ENCODE data around the gene SH3TC1.

SH3TC1 gene

DNA sequence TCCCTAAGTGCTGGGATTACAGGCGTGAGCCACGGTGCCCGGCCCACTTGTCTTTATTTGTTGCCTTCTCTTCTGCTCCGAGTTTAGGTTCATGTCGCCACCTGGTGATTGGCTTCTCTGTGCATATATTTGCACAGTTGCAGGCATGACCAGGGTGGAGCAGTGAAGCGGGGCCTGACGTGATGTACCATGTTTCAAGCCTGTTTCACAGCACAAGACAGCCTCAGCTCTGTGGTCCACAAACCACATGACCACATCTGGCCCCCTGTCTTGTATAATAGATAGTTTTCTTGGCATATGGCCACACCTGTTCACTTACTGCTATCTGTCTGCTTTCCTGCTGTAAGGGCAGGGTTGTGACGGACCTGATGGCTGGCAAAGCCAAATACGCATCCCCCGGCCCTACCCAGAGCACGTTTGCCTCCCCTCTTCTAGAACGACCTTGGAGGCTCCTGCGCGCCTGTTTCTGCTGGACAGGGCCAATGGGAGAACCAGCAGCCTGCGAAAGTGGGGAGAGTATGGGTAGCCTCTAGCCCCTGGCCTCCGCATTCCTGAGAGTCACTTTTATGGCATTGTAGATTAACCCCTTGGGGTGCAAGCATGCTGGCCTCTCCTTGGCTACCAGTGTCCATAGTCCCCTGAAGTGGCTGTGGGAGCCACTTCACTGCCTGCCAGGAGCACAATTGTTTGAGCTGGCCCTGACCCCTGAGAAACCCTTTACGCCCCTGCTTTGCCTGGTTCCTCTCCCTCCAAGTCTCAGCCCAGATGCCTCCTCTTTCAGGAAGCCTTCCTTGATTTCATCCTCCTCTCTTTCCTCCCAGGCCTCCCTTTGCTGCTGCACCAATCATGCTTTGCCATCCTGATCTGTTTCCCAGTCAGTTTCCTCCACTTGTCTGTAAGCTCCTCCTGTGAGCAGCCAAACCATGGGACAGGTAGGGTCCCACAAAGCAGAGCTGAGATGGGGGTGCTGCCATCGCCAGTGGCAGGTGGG lies 6.0 kb upstream of the SH3TC1 start:
- no peaks in the 10 kb centered on the region for H3K9me3 ChIP-seq (ENCODE audit: control insufficient read depth, low read length)
- no peaks in the 10 kb centered on the region for H3K36me3 ChIP-seq (ENCODE audit: control insufficient read depth, insufficient read depth, low read length)
- H3K27ac ChIP-seq (ENCODE audit: low read depth, low read length, severe bottlenecking): no peak overlapping the region
- H3K4me1 ChIP-seq (ENCODE audit: control insufficient read depth, insufficient read depth, low read length, poor library complexity, severe bottlenecking): peaks cover 27% of the 10 kb centered on the region
- no peak overlapping the region for H3K4me3 ChIP-seq (ENCODE audit: extremely low read depth, insufficient read depth, low read length, poor library complexity, severe bottlenecking)
- 81 to 88% methylated on average over 14 to 17 of the region's 18 CpGs for WGBS, 2 experiments (ENCODE audit: insufficient coverage in 2 of 2)

DNA sequence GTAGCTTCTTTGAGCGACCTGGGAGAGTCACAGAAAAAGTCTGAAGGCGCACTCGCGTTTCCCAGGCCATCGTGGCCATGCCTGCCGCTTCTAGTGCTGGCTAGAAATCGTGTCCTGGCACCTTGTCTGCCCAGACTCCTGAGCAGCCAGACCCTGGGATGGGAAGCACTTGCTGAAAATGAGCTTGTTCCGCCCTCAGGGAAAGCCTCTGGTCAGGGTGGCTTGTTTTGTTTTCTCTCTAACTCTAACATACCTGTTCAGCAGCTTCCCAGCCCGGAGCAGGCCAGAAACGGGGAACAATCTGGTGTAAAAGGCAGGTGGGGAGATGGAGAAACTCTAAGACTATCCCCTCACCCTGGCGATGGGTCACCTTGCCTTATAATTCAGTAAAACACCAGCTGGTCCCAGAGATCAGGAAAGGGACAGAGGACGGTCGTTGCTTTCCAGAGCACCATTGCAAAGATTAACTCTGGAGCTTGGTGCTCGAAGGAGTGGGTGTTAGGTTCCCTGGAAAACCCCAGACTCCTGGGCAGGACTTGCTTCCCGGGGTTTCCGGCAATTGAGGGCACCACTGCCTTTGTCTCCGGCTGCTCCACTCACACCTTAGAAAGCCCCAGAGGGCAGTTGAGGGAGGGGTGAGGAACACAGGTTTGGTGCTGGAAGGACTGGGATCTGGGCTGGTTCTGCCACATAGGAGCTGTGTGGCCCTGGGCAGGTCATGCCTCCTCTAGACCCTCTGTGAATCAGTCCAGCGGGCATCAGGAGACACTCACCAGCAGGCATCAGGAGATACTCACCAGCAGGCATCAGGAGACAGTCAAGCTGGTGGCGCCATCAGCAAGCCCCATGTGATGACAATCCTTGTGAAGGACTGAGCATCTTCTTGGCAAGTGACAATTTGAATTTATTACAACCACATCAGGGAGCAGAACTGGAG lies 4.5 kb upstream of the SH3TC1 start:
- WGBS, 2 experiments (ENCODE audit: insufficient coverage in 2 of 2): 81 to 86% methylated on average over 14 to 15 of the region's 19 CpGs
- Histone ChIP-seq H3K9me3 (ENCODE audit: control insufficient read depth, low read length) (no peaks in the 10 kb centered on the region), H3K27ac (ENCODE audit: low read depth, low read length, severe bottlenecking) (no peak overlapping the region), H3K36me3 (ENCODE audit: control insufficient read depth, insufficient read depth, low read length) (no peaks in the 10 kb centered on the region), H3K4me1 (ENCODE audit: control insufficient read depth, insufficient read depth, low read length, poor library complexity, severe bottlenecking) (peaks cover 41% of the 10 kb centered on the region), H3K4me3 (ENCODE audit: extremely low read depth, insufficient read depth, low read length, poor library complexity, severe bottlenecking) (no peak overlapping the region)

- H3K4me3 ChIP-seq (ENCODE audit: extremely low read depth, insufficient read depth, low read length, poor library complexity, severe bottlenecking): no peak overlapping the region
- no peaks in the 10 kb centered on the region for H3K9me3 ChIP-seq (ENCODE audit: control insufficient read depth, low read length)
- 82 to 92% methylated on average over 7 of the region's 7 CpGs for WGBS, 2 experiments (ENCODE audit: insufficient coverage in 2 of 2)
- no peaks in the 10 kb centered on the region for H3K36me3 ChIP-seq (ENCODE audit: control insufficient read depth, insufficient read depth, low read length)
- no peak overlapping the region for H3K27ac ChIP-seq (ENCODE audit: low read depth, low read length, severe bottlenecking)
- H3K4me1 ChIP-seq (ENCODE audit: control insufficient read depth, insufficient read depth, low read length, poor library complexity, severe bottlenecking): peaks cover 48% of the 10 kb centered on the region
These were observed 3.7 kb upstream of the SH3TC1 start for GRCh38 chr4:8195431-8195830.

DNA sequence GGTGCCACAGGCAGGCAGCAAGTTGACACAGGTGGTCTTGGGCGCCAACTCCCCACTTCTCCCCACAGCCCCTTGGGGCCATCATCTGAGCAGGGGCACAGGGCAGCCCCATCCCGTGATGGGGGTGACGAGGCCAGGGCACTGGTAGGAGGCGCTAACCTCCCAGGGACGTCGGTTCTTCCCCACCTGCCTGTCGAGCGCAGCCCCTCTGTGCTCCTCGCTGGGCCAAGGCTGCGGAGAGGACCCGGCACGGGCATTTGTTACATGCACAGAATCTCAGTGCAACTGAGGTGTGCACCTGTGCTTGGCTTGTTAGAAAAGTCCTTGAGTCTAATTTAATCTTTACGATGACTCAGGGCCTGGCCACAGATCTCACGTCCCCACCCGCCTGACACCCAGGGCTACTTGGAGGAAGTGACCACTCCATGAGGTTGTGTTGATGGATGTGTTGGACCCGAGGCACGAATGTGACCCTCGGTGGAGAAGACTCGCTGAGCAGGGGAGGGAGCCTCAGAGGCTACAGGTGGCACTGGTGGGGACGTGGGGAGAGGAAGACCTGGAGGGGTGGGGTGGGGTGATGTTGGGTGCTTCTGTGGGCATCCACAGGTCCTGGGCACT lies 3.1 kb upstream of the SH3TC1 start:
- no peaks in the 10 kb centered on the region for H3K36me3 ChIP-seq (ENCODE audit: control insufficient read depth, insufficient read depth, low read length)
- WGBS, 2 experiments (ENCODE audit: insufficient coverage in 2 of 2): 93% methylated on average over 11 to 19 of the region's 20 CpGs
- H3K27ac ChIP-seq (ENCODE audit: low read depth, low read length, severe bottlenecking): no peak overlapping the region
- no peaks in the 10 kb centered on the region for H3K9me3 ChIP-seq (ENCODE audit: control insufficient read depth, low read length)
- H3K4me1 ChIP-seq (ENCODE audit: control insufficient read depth, insufficient read depth, low read length, poor library complexity, severe bottlenecking): peaks cover 51% of the 10 kb centered on the region
- H3K4me3 ChIP-seq (ENCODE audit: extremely low read depth, insufficient read depth, low read length, poor library complexity, severe bottlenecking): no peak overlapping the region

- Histone ChIP-seq H3K4me1 (ENCODE audit: control insufficient read depth, insufficient read depth, low read length, poor library complexity, severe bottlenecking) (peaks cover 51% of the 10 kb centered on the region), H3K36me3 (ENCODE audit: control insufficient read depth, insufficient read depth, low read length) (no peaks in the 10 kb centered on the region), H3K9me3 (ENCODE audit: control insufficient read depth, low read length) (no peaks in the 10 kb centered on the region), H3K27ac (ENCODE audit: low read depth, low read length, severe bottlenecking) (no peak overlapping the region), H3K4me3 (ENCODE audit: extremely low read depth, insufficient read depth, low read length, poor library complexity, severe bottlenecking) (no peak overlapping the region)
- WGBS, 2 experiments (ENCODE audit: insufficient coverage in 2 of 2): 81 to 92% methylated on average over 6 to 13 of the region's 13 CpGs
These were observed 1.6 kb upstream of the SH3TC1 start for GRCh38 chr4:8197521-8197920.

DNA sequence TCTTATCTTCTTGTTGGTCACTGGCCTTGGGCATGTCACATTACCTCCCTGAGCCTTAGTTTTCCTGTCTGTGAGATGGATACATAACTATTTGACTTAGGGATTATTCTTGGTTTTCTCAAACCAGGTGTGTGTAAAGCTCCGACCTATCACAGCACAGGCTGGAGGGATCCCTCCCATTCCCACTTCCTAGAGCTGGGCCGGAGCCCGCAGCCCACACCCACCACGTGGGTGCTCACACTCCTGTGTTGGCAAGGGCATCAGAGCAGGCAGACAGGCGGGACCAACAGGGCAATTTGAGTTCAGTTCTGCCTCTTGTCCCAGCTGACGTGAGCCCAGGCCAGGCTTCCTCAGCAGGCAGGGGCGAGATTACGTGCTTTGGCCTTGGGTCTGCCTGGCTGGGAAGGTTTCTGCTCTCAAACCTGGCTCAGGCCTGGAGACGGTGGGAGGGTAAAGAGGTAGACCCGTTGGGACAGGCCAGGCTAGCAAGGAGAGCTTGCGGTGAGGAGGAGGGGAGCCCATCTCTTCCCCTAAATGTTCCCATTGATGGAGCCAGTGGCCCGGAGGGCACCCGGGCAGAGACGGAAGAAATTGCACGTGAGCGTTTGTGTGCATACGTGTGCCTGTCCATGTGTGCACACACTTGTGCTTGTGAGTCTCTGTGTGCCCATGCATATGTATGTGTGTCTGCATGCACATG lies 734 bp upstream of the SH3TC1 start:
- Histone ChIP-seq H3K4me1 (ENCODE audit: control insufficient read depth, insufficient read depth, low read length, poor library complexity, severe bottlenecking) (peaks cover 51% of the 10 kb centered on the region), H3K9me3 (ENCODE audit: control insufficient read depth, low read length) (no peaks in the 10 kb centered on the region), H3K27ac (ENCODE audit: low read depth, low read length, severe bottlenecking) (peak overlapping the region; percentile 59), H3K36me3 (ENCODE audit: control insufficient read depth, insufficient read depth, low read length) (no peaks in the 10 kb centered on the region), H3K4me3 (ENCODE audit: extremely low read depth, insufficient read depth, low read length, poor library complexity, severe bottlenecking) (no peak overlapping the region)
- WGBS, 2 experiments (ENCODE audit: insufficient coverage in 2 of 2): 91 to 96% methylated on average over 17 of the region's 17 CpGs

- WGBS, 2 experiments (ENCODE audit: insufficient coverage in 2 of 2): 95 to 97% methylated on average over 24 to 26 of the region's 26 CpGs
- Histone ChIP-seq H3K9me3 (ENCODE audit: control insufficient read depth, low read length) (no peaks in the 10 kb centered on the region), H3K4me1 (ENCODE audit: control insufficient read depth, insufficient read depth, low read length, poor library complexity, severe bottlenecking) (peaks cover 48% of the 10 kb centered on the region), H3K36me3 (ENCODE audit: control insufficient read depth, insufficient read depth, low read length) (no peaks in the 10 kb centered on the region), H3K27ac (ENCODE audit: low read depth, low read length, severe bottlenecking) (peak overlapping the region; percentile 59), H3K4me3 (ENCODE audit: extremely low read depth, insufficient read depth, low read length, poor library complexity, severe bottlenecking) (peak overlapping the region; percentile 11)
These were observed 658 bp downstream of the SH3TC1 start for GRCh38 chr4:8199594-8200301.

GRCh38 chr4:8200302-8200975 lies 1.3 kb downstream of the SH3TC1 start:
- H3K9me3 ChIP-seq (ENCODE audit: control insufficient read depth, low read length): no peaks in the 10 kb centered on the region
- WGBS, 2 experiments (ENCODE audit: insufficient coverage in 2 of 2): 85 to 89% methylated on average over 29 of the region's 30 CpGs
- H3K4me1 ChIP-seq (ENCODE audit: control insufficient read depth, insufficient read depth, low read length, poor library complexity, severe bottlenecking): peaks cover 48% of the 10 kb centered on the region
- H3K36me3 ChIP-seq (ENCODE audit: control insufficient read depth, insufficient read depth, low read length): no peaks in the 10 kb centered on the region
- no peak overlapping the region for H3K27ac ChIP-seq (ENCODE audit: low read depth, low read length, severe bottlenecking)
- H3K4me3 ChIP-seq (ENCODE audit: extremely low read depth, insufficient read depth, low read length, poor library complexity, severe bottlenecking): no peak overlapping the region

- no peaks in the 10 kb centered on the region for H3K9me3 ChIP-seq (ENCODE audit: control insufficient read depth, low read length)
- no peak overlapping the region for H3K4me3 ChIP-seq (ENCODE audit: extremely low read depth, insufficient read depth, low read length, poor library complexity, severe bottlenecking)
- no peaks in the 10 kb centered on the region for H3K36me3 ChIP-seq (ENCODE audit: control insufficient read depth, insufficient read depth, low read length)
- H3K27ac ChIP-seq (ENCODE audit: low read depth, low read length, severe bottlenecking): no peak overlapping the region
- 70 to 81% methylated on average over 6 to 9 of the region's 9 CpGs for WGBS, 2 experiments (ENCODE audit: insufficient coverage in 2 of 2)
- H3K4me1 ChIP-seq (ENCODE audit: control insufficient read depth, insufficient read depth, low read length, poor library complexity, severe bottlenecking): peaks cover 52% of the 10 kb centered on the region
These were observed 2.3 kb downstream of the SH3TC1 start for GRCh38 chr4:8201321-8201781.

Measured in mesodermal cell (in vitro differentiated cells).